SHP77 treated with DMSO at 0.1 percent for 48 hours (cell line): Measurements from ENCODE around the gene SMARCA4.
"Not testable (repeated sequence)": the region's sequence is repeated elsewhere in the genome, so short reads cannot be mapped to it uniquely, and the experiment has no call there.

Experiments
- DNase-seq: peaks from one replicate; lab custom pipeline; 2025; lab: John Stamatoyannopoulos, UW

SMARCA4 gene

GRCh38 chr19:10979951-10980381, 19.1 kb downstream of the SMARCA4 start:
- no peak for DNase-seq

DNA sequence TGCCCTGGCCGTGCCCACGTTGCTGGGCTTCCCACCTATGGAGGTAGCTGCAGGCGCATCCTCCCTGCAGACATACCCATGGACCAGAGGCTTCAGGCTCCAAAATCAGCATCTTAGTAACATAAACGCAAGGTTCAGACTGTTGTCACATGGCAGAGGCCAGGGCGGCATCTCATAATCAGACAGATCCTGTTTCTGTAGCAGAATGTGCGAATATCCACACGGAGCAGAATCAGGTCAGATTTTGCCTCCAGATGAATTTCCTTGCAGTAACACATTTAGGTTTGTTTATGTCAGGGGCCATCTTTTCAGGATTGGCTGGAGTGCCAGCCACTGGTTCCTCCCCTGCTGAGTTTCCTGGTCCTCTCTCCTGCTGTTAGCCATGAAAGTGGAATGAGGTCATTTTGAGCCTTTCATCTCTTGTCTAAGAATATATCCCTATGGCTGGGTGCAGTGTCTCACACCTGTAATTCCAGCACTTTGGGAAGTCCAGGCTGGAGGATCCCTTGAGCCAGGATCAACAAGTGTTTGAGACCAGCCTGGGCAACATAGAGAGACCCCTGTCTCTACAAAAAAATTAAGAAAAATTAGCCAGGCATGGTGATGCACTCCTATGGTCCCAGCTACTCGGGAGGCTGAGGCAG, 20.5 kb downstream of the SMARCA4 start:
- DNase-seq, result no peak

- no peak for DNase-seq
Measured at GRCh38 chr19:10983026-10983425, 22.2 kb downstream of the SMARCA4 start.

DNA sequence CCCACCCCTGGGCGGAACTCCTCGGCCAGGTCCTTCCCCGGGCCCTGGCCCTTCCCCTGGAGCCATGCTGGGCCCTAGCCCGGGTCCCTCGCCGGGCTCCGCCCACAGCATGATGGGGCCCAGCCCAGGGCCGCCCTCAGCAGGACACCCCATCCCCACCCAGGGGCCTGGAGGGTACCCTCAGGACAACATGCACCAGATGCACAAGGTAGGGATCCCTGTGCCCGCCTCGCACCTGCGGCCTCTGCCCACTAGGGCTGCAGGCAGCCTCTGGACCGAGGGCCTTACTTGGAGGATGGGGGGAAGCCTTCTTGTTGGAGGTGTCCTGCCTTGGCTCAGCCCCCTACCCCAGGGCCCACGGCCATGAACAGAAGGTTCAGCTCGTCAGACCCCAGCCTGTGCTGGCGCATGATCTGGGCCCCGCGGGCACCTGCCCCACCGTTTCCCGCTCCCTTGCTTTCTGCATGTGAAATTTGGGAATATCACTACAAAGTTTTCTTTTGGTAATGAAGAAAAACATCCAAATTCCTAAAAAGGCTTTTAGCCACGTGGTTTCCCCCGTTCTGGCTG, 23.4 kb downstream of the SMARCA4 start:
- no peak for DNase-seq

DNA sequence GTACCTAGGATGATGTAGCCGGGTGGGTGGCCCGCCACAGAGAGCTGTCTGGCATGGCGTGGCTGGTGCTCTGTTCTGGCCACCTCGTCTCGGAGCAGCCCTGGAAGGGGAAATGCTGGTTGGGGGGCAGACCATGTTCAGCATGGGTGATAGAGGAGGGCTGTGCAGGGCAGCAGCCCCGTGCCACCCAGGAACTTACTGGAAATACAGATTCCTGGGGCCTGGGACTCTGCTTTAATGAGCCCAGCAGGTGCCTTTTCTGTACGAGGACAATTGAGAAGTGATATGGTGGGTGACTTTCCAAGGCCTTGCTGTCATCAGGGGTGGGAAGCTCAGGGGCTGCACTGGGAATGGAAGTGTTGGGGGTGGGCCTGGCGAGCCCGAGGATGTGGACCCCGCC, 24.7 kb downstream of the SMARCA4 start:
- no peak for DNase-seq

GRCh38 chr19:10986301-10987127, 25.7 kb downstream of the SMARCA4 start:
- DNase-seq, result no peak

GRCh38 chr19:10987571-10988297, 26.9 kb downstream of the SMARCA4 start:
- no peak for DNase-seq

DNA sequence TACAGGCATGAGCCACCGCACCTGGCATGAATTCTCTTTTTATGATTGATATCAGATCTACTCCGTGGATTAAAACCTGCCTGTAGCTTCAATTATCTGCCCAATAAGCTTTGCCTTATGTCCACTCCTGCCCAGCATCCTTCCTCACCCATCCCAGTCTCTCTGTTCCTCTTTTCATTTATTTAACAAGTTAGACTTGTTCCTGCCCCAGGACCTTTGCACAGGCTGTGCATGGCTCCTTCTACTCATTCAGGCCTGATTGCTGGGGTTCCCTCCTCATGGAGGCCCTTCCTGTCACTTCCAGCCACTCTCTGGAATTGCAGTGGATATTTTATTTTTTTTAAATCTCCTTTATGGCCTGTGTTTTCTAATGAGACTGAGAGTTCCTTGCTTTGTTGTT, 27.6 kb downstream of the SMARCA4 start:
- no peak for DNase-seq

- DNase-seq, result no peak
Measured at GRCh38 chr19:10988921-10989320, 28.1 kb downstream of the SMARCA4 start.

- no peak for DNase-seq
Measured at GRCh38 chr19:10991076-10991475, 30.2 kb downstream of the SMARCA4 start.

DNA sequence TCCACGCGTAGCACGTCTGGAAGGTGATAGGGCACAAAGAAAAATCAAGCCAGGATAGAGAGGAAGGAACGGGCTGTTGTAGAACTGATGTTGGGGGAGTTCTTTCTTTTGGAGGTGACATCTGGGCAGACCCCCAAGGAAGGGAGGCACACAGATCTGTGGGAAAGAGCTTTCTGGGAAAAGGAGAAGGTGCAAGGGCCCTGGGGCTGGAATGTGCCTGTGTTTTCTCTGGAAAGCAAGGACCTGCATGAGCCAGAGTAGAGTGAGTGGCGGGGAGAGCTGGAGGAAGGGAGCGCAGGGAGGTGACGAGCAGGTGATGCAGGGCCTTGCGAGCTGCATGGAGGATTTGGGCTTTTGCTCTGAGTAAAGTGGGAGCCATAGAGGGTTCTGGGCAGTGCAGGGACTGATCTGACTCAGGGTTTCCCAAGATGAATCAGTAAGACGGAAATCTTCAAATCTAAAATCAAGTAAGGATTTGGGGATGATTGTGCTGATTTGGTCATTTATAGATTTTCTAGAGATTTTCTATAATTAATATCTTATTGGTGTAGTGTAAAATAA, 30.8 kb downstream of the SMARCA4 start:
- no peak for DNase-seq

- DNase-seq, result not testable (repeated sequence)
Measured at GRCh38 chr19:10992174-10992573, 31.3 kb downstream of the SMARCA4 start.

DNA sequence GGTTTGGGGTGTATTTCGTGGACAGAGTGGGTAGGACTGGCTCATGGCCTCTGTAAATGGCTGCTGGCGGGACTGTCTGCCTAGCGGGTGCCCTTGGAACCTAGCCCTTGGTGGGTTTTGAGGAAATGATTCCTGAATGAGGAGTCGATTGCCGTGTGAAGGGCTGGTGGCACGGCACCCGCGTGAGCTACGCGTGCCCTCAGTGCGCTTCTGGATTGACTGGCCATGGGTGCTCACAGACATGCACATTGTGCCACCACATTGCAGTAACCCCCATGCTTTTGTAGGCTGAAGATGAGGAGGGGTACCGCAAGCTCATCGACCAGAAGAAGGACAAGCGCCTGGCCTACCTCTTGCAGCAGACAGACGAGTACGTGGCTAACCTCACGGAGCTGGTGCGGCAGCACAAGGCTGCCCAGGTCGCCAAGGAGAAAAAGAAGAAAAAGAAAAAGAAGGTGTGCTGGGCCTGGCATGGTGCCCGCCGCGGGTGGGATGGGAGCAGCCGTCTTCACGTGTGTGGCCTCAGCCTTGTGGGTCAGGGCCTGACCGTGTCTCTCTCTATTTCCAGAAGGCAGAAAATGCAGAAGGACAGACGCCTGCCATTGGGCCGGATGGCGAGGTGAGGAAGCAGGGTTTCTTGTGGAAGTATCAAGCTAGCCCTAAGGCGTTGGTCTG, 35.2 kb downstream of the SMARCA4 start:
- DNase-seq, result no peak

DNA sequence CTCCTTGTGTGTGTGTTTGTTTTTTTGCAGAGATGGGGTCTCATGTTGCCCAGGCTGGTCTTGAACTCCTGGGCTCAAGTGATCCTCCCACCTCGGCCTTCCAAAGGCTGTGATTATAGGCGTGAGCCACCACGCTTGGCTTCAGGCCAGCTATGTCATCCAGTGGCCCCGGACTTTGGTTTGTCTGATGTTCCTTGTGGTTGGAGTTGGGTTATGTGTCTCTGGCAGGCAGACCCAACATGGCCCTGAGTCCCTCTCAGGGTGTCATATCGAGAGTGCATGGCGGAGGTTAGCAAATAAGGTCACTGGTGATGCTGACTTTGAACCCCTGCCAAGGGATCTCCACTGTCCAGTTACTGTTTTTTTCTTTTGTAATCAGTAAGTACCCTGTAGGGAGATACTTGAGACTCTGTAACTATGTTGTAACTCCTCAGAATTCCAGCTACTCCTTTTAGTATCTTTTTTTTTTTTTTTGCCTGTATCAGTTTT, 37.3 kb downstream of the SMARCA4 start:
- no peak for DNase-seq

GRCh38 chr19:10998666-10999065, 37.8 kb downstream of the SMARCA4 start:
- no peak for DNase-seq

GRCh38 chr19:11005521-11005920, 44.7 kb downstream of the SMARCA4 start:
- no peak for DNase-seq

GRCh38 chr19:11007385-11007784, 46.6 kb downstream of the SMARCA4 start:
- DNase-seq, result no peak

- no peak for DNase-seq
Measured at GRCh38 chr19:11007962-11008532, 47.2 kb downstream of the SMARCA4 start.

- no peak for DNase-seq
Measured at GRCh38 chr19:11010041-11010440, 49.2 kb downstream of the SMARCA4 start.

GRCh38 chr19:11012507-11012906, 51.7 kb downstream of the SMARCA4 start:
- DNase-seq, result no peak

DNA sequence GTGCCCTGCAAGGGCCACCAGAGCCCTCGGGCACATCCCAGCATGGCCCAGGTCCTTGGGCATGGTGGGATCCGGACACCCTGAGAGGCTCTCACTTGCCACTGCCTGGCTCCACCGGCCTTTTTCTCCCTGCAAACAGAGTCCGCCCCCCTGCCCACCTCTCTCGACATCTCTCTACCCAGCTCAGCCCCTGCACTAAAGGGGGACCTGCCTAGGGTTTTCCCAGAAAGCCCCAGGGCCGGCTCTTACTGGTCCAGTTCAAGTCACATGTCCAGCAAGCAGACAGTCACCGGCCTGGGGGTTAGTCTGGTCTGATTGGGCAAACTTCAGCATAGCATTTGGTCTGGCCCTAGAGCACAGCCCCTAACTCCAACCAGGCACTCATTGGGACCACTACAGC, 52.9 kb downstream of the SMARCA4 start:
- no peak for DNase-seq
